ENCODE data around the gene BIRC6.

DNA sequence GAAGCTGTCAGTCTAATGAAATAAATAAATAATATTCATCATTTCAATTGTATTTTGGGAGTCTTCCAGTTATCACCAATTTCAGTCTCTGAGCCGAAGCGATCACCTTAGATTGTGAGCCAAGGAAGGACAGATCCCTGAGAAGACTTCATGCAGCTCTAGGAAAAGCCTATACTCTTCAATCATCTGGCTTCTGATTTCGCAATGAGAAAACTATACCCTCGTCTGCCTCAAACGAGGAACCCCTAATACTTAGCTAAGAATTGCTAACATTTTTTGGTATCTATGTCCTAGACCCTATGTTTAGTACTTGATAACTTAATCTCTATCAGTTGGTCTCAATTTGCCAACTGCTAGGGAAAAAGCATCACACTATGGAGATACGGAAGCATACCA lies 266.5 kb downstream of the BIRC6 start:
- TF ChIP-seq, protein P1, sequence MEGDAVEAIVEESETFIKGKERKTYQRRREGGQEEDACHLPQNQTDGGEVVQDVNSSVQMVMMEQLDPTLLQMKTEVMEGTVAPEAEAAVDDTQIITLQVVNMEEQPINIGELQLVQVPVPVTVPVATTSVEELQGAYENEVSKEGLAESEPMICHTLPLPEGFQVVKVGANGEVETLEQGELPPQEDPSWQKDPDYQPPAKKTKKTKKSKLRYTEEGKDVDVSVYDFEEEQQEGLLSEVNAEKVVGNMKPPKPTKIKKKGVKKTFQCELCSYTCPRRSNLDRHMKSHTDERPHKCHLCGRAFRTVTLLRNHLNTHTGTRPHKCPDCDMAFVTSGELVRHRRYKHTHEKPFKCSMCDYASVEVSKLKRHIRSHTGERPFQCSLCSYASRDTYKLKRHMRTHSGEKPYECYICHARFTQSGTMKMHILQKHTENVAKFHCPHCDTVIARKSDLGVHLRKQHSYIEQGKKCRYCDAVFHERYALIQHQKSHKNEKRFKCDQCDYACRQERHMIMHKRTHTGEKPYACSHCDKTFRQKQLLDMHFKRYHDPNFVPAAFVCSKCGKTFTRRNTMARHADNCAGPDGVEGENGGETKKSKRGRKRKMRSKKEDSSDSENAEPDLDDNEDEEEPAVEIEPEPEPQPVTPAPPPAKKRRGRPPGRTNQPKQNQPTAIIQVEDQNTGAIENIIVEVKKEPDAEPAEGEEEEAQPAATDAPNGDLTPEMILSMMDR (optimal IDR thresholded peaks at IDR 0.05 in 1 of 3, IDR thresholded peaks at IDR 0.05 in 1 of 3, conservative IDR thresholded peaks at IDR 0.05 in 1 of 3; ENCODE audit: extremely low read depth in 1 of 3, insufficient read depth in 2 of 3, low read length in 3 of 3), result no peak
- TF ChIP-seq EZH2 (IDR thresholded peaks at IDR 0.05; ENCODE audit: low read length), result no peak
